ENCODE data around the gene STARD5.
A peak's percentile ranks its signal among the peaks of the same experiment; 100 is the strongest.

STARD5 gene

DNA sequence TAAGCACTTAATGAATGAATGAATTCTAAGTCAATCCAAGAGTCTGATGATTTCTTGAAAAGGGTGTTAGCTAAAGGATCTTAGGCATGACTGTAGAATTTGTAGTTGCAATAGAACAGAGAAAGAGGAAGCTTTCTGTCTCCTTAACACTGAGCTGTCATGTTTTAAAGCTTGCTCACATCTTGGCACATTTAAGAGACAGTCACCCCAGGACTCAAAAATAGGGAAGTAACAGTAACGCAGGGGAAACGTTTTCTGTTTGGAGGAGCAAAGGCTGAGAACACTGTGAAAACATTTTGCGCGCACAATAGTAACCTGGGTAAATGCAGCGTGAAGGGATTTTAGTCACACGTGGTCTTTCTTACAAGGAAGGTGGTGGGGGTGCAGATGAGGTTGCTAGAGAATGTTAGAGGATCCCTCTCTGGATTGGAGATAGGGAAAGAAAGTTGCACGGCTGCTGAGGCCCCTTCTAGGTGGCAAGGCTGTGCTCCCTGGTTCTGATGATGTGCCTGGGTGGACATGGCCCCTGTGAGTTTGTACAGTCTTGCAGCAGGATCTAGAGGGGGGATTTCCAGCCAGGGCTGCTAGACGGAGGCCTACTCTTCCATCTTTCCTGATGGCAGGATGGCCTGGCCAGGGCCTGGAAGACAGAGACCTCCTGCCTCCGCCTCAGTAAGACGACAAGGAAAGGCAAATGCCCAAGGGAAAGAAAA lies 12.0 kb downstream of the STARD5 start:
- no peak for DNase-seq (ENCODE audit: low read depth)

DNA sequence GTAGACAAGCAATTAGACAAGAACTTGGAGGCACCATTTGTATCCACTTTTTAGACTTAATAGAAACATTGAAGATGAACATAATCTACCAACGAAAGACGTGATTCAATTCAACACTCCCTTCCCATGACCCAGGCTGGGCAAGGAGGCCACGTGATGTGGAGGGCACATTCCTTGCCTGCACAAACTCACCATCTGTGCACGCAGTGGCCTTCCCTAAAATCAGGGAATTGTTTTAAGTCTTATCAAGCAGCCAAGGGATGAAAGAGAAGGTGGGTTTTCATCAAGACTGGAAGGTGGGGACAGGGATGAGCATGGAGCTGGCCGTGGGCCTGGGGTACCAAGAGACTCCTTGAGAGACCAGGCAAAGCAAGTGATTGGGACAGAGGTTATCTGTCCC lies 13.5 kb downstream of the STARD5 start:
- DNase-seq (ENCODE audit: low read depth), result no peak

DNA sequence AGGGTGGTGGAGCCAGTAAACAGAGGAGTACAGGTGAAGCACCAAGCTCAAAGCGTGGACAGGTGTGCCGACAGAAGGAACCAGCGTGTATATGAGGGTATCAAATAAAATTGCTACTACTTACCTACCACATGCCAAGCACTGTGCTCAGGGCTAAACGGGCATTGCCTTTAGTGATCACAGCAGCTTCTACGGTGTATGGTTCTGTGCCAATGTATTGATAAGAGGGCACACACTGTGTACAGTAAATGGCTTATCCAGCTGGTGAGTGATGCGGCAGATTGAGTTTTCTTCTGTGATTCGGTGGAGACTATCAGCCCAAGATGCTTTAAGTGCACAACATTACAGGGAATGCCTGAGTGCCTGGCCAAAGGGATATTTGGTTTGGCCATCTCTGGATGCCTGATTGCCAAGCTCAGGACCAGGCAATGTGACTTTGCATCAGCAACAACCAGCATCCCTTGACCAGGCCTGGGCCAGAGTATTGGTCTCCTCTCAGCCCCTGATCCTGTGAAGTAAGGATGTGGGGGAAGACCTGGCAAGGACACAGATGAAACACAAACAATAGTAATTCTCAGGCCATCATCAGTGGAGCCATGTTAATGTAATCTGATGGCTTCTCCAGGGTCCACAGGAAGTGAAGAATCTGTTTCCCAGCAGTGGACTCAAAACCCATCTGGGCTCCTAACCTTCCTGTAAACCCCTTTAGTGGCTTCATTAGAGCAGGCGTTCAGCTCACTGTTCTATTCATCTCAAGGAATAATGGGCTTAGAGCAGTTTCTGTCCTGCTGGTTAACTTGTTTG lies 14.1 kb downstream of the STARD5 start:
- no peak for DNase-seq (ENCODE audit: low read depth)

DNA sequence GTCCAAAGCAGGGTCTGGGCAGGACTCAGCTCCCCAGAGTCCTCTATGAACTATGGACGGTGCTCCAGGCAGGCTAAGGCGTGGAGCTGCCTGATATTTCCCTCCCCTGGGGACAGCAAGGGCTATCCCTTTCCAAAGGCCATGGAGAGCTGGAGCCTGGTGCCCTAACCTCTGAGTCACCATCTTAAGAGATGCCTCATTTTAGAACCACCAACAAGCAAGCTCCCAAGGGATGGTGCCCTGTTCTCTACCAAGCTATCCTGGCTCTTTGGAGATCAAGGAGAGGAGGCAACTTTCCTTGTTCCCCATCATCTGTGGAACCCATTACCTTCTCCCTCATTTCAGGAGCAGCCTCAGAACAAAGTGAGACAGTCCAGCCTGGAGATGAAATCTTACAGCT lies 15.7 kb downstream of the STARD5 start:
- DNase-seq (ENCODE audit: low read depth), result no peak

DNA sequence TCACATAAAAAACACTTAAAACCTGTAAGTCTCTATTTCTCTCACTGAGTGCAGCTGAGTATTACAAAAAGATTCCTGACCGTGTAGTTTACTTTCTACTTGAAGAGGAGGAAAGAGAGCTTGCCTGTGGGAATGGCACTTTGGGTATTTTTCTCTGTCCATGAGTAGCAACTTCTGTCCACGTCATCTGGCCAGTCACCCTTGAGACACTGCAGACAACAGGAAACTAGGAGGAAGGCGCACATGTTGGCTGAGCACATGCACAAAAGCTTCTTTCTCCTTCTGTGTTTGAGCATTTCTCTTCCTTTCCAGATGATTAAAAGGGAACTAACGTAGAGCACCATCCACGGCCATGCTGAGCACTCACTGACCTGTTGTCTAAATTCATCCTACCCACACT lies 19.7 kb downstream of the STARD5 start:
- no peak for DNase-seq (ENCODE audit: low read depth)

DNA sequence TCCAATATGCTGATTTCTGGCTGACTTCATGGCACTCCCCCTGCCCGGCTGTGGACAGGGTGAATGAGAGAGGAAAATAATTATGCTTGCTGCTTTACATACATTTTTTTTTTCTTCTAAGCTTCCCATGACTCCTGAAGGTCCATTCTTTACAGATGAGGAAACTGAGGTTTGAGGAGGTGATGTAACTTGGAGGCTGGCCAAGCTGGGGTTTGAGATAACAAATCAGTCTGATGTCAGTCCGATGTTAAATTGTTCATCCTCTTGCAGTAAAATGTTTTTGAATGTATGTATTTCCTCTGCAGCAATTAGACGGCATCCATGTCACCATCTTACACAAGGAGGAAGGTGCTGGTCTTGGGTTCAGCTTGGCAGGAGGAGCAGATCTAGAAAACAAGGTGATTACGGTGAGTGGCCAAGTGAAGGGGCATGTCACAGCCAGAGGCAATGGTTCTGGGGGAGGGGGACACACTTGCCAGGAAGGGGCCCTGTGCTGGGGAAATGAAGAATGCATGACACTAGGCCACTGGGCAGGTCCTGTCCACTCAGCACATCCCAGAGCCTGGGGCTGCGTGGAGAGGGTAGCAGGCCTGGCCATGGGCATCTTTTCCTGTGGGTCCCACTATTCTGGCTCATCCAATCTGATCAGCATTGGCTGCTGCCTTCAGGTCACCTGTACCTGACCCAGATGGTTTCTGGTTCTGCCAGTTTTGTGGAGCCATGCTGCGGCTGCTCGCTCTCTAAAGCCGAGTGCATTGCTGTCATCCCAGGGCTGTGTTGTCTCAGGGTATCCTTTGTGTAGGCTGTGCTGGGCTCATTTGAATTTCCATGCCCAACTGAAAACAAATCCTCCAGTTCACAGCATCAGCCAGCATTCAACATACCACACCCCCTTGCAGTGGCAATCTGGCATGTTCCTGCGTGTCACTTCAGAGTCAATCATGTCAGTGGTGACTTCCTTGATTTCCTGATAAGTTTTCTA lies 20.4 kb downstream of the STARD5 start:
- no peak for DNase-seq (ENCODE audit: low read depth)

DNA sequence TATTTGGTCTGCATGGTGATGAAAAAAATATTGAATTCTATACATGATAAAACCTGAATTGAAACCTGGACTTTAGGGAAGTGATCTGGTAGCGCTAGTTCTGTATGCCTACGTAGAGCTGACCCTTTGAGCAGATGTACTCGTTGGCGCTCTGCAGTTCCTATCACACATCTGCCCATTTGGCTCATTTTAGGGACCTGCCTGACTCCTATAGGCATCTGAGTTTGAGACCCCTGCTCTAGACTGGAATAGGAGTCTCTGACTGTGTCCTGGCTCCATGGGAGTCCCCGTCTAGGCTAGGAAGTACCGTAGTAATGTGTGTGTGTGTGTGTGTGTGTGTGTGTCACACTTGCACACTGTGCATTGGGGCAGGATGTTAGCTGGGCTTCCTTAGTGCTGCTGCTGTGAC lies 21.2 kb downstream of the STARD5 start:
- no peak for DNase-seq (ENCODE audit: low read depth)

DNA sequence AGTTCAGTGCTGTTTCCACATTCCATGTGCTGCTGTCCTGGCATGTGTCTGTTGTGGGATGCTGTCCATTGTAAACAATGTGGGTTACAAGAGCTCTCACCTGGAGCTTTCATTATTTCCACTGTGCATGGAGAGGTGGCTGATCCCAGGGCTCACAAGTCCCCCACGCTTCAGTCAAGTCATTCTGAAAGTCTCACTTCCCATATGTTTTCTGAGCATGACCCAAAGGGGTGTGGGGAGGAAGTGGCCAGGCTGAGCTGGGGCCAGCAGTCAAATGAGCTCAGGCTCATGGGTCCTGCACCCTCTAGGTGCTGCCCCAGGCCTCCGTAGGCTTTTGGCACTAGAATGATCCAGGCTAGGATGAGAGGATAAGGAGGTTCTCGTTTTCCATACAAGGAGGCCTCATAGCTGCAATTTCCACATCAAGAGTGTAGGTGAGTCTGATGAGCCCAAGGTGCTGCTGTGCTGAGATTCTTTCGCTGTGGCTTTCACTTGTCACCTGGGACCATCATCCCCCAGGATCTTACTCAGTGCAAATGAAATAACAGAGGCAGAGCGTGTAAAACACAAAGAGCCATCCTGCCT lies 22.0 kb downstream of the STARD5 start:
- no peak for DNase-seq (ENCODE audit: low read depth)

DNA sequence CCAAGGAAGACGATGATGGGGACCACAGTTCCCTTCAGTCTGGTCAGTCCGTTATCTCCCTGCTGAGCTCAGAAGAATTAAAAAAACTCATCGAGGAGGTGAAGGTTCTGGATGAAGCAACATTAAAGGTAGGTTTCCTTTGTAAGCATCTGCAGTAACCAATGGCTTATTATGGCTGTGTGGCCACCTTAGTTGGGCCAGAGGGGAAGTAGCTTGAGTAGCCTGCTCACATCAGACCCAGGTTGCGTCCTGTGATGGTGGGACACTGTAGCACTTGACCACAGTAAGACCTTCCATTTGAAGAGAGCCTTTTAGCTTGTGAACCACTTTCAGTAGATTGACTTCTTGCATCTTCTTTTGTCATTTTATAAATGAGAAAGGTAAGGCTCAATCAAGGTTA lies 22.6 kb downstream of the STARD5 start:
- DNase-seq (ENCODE audit: low read depth), result no peak

DNA sequence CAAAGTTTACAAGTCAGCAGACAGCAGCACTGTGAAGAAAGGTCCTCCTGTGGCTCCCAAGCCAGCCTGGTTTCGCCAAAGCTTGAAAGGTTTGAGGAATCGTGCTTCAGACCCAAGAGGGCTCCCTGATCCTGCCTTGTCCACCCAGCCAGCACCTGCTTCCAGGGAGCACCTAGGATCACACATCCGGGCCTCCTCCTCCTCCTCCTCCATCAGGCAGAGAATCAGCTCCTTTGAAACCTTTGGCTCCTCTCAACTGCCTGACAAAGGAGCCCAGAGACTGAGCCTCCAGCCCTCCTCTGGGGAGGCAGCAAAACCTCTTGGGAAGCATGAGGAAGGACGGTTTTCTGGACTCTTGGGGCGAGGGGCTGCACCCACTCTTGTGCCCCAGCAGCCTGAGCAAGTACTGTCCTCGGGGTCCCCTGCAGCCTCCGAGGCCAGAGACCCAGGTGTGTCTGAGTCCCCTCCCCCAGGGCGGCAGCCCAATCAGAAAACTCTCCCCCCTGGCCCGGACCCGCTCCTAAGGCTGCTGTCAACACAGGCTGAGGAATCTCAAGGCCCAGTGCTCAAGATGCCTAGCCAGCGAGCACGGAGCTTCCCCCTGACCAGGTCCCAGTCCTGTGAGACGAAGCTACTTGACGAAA lies 24.2 kb downstream of the STARD5 start:
- no peak for DNase-seq (ENCODE audit: low read depth)

DNA sequence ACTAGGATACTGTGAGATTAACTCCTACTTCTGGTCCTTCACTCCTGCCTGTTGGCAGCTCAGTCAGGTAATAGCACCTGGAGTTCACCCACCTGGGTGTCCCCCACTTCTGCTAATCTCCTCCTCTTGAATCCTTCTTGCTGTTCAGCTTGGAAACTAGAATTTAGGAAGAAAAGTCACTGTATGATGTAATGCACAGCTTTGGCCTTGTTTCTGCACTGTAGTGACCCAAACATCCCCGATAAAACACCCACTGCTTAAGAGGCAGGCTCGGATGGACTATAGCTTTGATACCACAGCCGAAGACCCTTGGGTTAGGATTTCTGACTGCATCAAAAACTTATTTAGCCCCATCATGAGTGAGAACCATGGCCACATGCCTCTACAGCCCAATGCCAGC lies 24.8 kb downstream of the STARD5 start:
- no peak for DNase-seq (ENCODE audit: low read depth)

DNA sequence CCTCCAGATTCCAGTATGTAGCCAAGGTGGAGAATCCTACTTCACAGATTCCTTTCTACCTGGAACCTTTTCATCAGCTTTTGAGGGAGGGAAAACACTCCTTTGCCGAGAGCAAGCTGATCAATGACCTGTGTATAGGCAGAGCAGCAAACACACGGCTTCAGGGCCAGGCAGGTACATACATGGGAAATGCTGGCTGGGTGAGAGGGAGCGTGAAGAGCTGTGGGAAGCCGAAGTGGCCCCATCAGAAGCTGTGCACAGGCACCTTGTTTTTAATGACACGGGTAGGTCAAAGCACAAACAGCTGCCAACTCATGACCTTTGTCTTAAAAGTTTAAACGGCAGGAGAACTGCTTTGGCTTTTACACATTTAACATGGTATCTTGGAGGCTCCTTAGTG lies 25.3 kb downstream of the STARD5 start:
- DNase-seq (ENCODE audit: low read depth), result no peak

DNA sequence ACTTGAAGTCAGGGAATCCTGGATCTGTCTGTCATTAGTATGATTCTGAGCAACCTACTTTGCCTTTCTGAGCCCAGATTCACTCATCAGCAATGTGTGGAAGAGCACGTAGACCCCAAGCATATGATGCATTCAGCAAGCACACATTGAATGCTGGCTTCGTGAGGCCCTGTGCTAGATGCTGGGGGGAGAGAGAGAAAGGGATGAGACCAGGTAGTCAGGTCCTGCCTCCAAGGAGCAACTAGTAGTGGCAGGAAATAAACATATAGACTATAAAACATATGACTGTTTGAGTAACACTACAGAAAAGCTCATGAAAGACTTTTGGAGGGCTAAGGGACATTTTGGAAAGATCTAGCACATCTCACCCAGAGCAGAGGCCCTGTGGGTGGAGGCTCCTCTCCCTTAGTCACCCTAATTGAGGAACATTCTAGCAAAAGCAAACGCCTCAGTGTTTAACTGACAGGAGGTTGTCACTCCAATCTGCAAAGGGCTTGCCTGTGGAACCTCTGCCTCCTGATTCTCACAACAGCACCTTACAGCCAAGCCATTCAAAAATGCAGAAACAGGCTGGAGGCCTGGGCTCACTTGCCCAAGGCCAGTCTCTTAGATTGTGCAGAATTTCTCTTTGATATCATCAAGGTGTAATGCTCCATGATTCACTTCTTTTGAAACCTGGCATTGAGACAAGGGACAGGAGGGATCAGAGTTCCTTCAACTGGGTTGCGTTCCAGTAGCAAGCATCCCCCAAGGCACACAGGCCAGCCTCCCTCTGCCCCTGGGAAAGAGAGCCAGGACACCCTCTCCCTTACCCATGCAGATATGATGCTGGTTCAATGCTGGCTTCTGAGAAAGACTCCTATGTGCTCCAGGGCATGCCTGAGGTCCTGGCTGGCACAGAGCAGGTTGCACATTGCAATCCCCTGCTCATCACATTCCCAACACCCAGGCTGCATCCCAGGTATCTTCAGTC lies 26.1 kb downstream of the STARD5 start:
- no peak for DNase-seq (ENCODE audit: low read depth)

DNA sequence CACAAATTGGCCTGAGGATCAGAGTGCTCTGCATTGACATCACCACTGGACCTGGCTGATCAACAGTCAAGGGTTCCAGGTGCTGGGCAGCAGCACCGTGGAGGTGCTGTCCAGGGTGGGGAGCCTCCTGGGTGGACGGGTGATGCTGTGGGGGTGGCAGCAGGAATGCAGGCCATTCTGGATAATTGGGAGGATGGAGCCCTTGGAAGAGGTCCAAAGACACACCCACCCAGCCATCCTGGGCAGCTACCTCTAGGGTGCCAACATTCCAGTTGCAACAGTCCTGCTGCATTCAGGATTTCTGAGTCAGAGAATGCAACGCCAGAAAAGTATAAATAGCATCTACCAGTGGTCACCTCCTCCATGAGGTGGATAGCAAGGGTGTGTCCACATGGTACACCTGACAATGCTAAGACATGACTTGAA lies 26.8 kb downstream of the STARD5 start:
- DNase-seq (ENCODE audit: low read depth), result no peak

DNA sequence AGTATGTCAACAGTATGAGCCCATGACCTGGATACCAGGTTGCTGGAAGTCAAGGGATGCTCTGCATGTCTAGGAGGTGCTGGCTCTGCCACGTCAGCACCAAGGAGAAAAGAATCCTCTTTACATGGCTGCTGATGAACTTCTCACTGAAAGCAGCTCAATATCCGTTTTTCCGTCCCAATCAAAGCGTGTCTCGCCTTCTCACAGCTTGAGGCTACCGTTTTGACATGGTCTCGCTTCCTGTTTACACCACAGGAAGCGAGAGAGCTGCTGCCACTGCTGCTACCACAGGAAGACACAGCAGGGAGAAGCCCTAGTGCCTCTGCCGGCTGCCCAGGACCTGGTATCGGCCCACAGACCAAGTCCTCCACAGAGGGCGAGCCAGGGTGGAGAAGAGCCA lies 27.3 kb downstream of the STARD5 start:
- no peak for DNase-seq (ENCODE audit: low read depth)

DNA sequence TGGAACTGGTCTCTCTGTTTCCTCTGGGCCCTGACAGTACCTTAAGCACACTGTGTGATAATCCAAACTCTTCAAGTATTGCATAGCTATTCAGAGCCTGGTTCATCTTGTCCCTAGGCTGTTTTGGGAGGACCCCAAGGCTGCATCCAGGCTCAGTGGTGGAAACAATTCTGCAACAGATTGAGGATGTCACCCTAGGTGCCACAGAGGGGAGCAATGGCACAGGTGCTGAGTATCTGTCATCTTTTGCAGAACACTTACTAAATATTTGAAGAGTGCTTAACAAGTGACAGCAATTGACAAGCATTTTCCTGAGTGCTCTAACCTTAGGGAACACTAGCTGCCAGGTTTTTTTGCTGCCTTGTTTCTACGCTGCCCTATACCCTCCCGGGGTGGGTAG lies 27.8 kb downstream of the STARD5 start:
- no peak for DNase-seq (ENCODE audit: low read depth)

DNA sequence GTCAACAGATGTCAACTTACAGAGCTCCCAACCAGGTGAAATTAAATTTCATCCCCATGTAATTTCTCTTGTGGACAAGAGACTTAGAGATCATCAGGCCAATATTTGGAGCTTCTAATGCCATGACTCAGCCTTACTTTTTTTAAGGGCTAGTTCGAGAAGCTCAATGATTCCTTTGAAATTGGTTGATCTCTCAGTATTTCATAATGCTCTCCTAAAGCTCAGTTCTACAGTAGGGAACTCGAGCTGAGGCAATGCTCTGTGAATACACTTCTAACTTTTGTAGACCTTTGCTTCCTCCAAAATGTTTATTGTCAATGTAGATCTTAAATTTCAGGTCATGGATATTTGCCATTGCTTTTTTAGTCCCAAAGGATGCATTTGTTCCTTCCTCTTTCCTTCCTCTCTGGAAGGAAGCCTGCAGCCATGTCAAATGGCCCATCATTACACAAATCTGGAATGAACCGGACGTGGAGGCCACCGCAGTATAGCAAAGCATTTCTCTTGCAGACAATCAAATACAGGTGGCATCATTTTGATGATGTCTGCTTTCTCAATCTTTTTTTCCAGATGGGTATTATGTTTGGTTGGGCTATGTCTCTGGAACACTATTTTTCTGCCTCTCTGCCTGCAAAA lies 28.3 kb downstream of the STARD5 start:
- DNase-seq (ENCODE audit: low read depth), result no peak

DNA sequence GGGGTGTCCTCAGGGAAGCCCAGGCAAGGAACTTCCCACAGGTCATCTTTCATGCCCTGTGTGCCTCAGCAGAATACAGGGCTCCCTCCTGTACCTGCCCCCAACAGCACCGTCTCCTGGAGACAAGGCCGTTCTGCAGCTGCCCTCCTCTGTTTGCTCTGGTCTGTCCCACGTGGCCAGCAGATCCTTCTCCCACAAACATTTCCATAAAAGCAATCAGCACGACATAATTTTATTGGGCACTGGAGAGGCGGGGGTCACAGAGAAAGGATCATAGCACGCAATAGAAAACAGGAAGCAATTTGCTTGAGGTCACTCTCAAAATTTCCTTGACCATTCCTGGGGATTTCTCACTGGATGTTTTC lies 29.4 kb downstream of the STARD5 start:
- DNase-seq (ENCODE audit: low read depth), result no peak

DNA sequence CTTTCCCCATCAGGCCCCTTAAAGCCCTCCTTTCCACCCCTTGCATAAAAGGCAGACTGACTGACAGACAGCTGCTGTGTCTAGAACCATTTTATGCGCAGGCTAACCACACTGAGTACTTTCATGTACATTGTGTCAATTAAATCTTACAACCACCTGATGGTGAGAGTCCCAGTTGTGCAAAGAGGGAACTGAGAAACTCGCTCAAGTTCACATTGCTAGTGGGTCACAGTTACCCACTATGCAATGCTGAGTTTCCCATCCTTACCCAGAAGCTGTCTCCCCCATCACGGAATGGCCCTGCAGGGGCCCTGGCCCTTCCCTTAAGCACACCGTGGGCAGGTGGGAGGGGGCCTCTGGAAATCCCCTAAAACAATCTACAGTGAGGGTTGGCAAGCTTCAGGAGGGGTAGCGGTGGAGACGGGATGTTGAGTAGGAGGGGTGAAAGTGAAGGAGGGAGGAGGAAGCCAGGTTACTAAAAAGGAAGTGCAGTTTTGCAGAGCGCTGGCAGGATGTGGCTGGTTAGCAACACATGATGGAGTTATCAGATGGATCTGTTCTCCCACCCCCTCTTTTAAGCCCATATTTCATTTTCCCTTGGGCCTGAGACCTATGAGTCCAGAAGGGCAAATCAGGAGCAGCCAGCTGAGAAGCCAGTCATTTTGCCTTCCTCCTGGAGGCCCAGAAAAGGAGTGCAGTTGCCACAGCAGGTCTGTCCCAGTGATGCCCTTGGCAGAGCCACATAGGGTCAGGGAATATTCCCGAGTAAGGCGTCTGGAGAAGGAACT lies 30.0 kb downstream of the STARD5 start:
- DNase-seq (ENCODE audit: low read depth), result peak; percentile 54
